ENCODE measurements around the gene ITGAL. TPM values are rescaled to one million over a fixed set of nuclear protein-coding genes. Genes with fewer than 3 reads are reported as not detected.

The ITGAL gene
- total and polyA plus RNA-seq, 2 of the 13 experiments (the other 11 are each of a cell fraction or from before 2014, with no cell fraction given), result 0.86 to 1.2 TPM

DNA sequence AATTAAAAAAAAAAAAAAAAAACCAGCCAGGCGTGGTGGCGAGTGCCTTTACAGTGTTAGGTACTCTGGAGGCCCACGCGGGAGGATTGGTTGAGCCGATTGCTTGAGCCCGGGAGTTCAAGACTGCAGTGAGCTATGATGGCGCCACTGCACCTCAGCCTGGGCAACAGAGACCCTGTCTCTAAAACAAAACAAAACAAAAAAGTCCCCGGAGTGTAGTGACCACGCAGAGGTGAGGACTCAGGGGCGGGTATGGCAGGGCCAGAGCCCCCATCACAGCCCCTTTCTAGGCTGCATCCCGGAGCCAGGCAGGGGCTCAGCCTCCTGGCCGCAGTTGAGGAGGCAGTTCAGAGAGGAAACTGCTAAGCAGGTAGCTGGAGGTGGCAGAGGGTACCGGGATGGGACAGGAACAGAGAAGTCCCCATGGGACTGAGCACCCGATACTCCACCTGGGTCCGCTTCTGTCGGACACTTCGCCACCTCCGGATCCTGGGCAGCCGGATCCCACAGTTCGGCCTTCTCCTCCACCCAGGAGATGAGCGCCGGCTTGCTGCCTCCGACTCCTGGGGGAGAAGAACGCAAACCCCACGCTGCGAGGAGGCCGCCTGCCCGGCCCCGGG, 61.3 kb downstream of the ITGAL start (continued):
- TF ChIP-seq KLF16 (CRISPR knock-in tag; IDR thresholded peaks at IDR 0.05) (0 out of 4 replicates have a peak, but pooled peaks of 1 of the 2 experiments have one; percentile 16), HOXD1 (CRISPR knock-in tag; IDR thresholded peaks at IDR 0.05) (peak; percentile 23; the same call in 1 of the 2 replicates), ATF1 (CRISPR knock-in tag; IDR thresholded peaks at IDR 0.05) (no peak), ZNF431 (CRISPR knock-in tag; IDR thresholded peaks at IDR 0.05; ENCODE audit: borderline replicate concordance, low read depth) (no peak), ZNF644 (CRISPR knock-in tag; IDR thresholded peaks at IDR 0.05; ENCODE audit: low read depth) (no peak), NONO (IDR thresholded peaks at IDR 0.05) (no peak), NONO (CRISPR knock-in tag; conservative IDR thresholded peaks at IDR 0.05) (no peak), ZFP82 (CRISPR knock-in tag; IDR thresholded peaks at IDR 0.05; ENCODE audit: borderline replicate concordance) (no peak; the same call in 1 of the 2 replicates), ZNF460 (CRISPR knock-in tag; IDR thresholded peaks at IDR 0.05; ENCODE audit: borderline replicate concordance) (no peak), ZBTB38 (CRISPR knock-in tag; IDR thresholded peaks at IDR 0.05) (no peak), TEAD2 (CRISPR knock-in tag; IDR thresholded peaks at IDR 0.05) (no peak), ZNF44 (CRISPR knock-in tag; IDR thresholded peaks at IDR 0.05) (no peak), ZNF761 (CRISPR knock-in tag; conservative IDR thresholded peaks at IDR 0.05) (no peak), GLI4 (CRISPR knock-in tag; IDR thresholded peaks at IDR 0.05; ENCODE audit: borderline replicate concordance) (no peak), MXI1 (IDR thresholded peaks at IDR 0.05; ENCODE audit: borderline replicate concordance, low read depth, low read length) (no peak), EZH2 (conservative IDR thresholded peaks at IDR 0.05; ENCODE audit: low read depth, low read length) (no peak), PLRG1 (conservative IDR thresholded peaks at IDR 0.05) (no peak), HDAC1 (CRISPR knock-in tag; IDR thresholded peaks at IDR 0.05) (no peak)
- TF ChIP-seq, protein P1, sequence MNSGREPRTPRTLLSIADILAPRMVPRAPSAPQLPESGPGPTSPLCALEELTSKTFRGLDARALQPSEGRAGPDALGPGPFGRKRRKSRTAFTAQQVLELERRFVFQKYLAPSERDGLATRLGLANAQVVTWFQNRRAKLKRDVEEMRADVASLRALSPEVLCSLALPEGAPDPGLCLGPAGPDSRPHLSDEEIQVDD (CRISPR knock-in tag; IDR thresholded peaks at IDR 0.05; ENCODE audit: borderline replicate concordance), result no peak
- TF ChIP-seq, protein P2, sequence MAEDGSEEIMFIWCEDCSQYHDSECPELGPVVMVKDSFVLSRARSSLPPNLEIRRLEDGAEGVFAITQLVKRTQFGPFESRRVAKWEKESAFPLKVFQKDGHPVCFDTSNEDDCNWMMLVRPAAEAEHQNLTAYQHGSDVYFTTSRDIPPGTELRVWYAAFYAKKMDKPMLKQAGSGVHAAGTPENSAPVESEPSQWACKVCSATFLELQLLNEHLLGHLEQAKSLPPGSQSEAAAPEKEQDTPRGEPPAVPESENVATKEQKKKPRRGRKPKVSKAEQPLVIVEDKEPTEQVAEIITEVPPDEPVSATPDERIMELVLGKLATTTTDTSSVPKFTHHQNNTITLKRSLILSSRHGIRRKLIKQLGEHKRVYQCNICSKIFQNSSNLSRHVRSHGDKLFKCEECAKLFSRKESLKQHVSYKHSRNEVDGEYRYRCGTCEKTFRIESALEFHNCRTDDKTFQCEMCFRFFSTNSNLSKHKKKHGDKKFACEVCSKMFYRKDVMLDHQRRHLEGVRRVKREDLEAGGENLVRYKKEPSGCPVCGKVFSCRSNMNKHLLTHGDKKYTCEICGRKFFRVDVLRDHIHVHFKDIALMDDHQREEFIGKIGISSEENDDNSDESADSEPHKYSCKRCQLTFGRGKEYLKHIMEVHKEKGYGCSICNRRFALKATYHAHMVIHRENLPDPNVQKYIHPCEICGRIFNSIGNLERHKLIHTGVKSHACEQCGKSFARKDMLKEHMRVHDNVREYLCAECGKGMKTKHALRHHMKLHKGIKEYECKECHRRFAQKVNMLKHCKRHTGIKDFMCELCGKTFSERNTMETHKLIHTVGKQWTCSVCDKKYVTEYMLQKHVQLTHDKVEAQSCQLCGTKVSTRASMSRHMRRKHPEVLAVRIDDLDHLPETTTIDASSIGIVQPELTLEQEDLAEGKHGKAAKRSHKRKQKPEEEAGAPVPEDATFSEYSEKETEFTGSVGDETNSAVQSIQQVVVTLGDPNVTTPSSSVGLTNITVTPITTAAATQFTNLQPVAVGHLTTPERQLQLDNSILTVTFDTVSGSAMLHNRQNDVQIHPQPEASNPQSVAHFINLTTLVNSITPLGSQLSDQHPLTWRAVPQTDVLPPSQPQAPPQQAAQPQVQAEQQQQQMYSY (CRISPR knock-in tag; IDR thresholded peaks at IDR 0.05), result no peak
- TF ChIP-seq, protein P3, sequence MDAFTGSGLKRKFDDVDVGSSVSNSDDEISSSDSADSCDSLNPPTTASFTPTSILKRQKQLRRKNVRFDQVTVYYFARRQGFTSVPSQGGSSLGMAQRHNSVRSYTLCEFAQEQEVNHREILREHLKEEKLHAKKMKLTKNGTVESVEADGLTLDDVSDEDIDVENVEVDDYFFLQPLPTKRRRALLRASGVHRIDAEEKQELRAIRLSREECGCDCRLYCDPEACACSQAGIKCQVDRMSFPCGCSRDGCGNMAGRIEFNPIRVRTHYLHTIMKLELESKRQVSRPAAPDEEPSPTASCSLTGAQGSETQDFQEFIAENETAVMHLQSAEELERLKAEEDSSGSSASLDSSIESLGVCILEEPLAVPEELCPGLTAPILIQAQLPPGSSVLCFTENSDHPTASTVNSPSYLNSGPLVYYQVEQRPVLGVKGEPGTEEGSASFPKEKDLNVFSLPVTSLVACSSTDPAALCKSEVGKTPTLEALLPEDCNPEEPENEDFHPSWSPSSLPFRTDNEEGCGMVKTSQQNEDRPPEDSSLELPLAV (CRISPR knock-in tag; conservative IDR thresholded peaks at IDR 0.05; ENCODE audit: low read depth), result no peak
- TF ChIP-seq, protein P4, sequence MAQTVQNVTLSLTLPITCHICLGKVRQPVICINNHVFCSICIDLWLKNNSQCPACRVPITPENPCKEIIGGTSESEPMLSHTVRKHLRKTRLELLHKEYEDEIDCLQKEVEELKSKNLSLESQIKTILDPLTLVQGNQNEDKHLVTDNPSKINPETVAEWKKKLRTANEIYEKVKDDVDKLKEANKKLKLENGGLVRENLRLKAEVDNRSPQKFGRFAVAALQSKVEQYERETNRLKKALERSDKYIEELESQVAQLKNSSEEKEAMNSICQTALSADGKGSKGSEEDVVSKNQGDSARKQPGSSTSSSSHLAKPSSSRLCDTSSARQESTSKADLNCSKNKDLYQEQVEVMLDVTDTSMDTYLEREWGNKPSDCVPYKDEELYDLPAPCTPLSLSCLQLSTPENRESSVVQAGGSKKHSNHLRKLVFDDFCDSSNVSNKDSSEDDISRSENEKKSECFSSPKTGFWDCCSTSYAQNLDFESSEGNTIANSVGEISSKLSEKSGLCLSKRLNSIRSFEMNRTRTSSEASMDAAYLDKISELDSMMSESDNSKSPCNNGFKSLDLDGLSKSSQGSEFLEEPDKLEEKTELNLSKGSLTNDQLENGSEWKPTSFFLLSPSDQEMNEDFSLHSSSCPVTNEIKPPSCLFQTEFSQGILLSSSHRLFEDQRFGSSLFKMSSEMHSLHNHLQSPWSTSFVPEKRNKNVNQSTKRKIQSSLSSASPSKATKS (CRISPR knock-in tag; IDR thresholded peaks at IDR 0.05), result 0 out of 2 replicates have a peak, but pooled peaks have one; percentile 28
